NCI-H69 (cell line): Measurements from ENCODE around the gene ZMIZ1.
"Not testable (repeated sequence)": the region's sequence is repeated elsewhere in the genome, so short reads cannot be mapped to it uniquely, and the experiment has no call there.

Source experiments
- DNase-seq: peaks from one replicate; lab custom pipeline; 2025; lab: John Stamatoyannopoulos, UW

The ZMIZ1 gene

GRCh38 chr10:79324032-79324695 lies 255.4 kb downstream of the ZMIZ1 start:
- DNase-seq, result peak; percentile 33

GRCh38 chr10:79326361-79327089 lies 257.8 kb downstream of the ZMIZ1 start:
- no peak for DNase-seq

- DNase-seq, result no peak
Observed at GRCh38 chr10:79327090-79327457, 258.3 kb downstream of the ZMIZ1 start.

GRCh38 chr10:79328147-79328701 lies 259.5 kb downstream of the ZMIZ1 start:
- no peak for DNase-seq

GRCh38 chr10:79328737-79329504 lies 260.2 kb downstream of the ZMIZ1 start:
- DNase-seq, result no peak

GRCh38 chr10:79329529-79329928 lies 260.8 kb downstream of the ZMIZ1 start:
- no peak for DNase-seq

GRCh38 chr10:79331226-79331625 lies 262.5 kb downstream of the ZMIZ1 start:
- no peak for DNase-seq

- no peak for DNase-seq
Observed at GRCh38 chr10:79331709-79332108, 262.9 kb downstream of the ZMIZ1 start.

GRCh38 chr10:79332610-79333315 lies 264.0 kb downstream of the ZMIZ1 start:
- DNase-seq, result not testable (repeated sequence)

- DNase-seq, result no peak
Observed at GRCh38 chr10:79333513-79333912, 264.7 kb downstream of the ZMIZ1 start.

GRCh38 chr10:79334573-79334972 lies 265.8 kb downstream of the ZMIZ1 start:
- peak; percentile 17 for DNase-seq

GRCh38 chr10:79335094-79335469 lies 266.3 kb downstream of the ZMIZ1 start:
- peak; percentile 75 for DNase-seq

- peak; percentile 23 for DNase-seq
Observed at GRCh38 chr10:79335470-79336235, 266.9 kb downstream of the ZMIZ1 start.

GRCh38 chr10:79336276-79336675 lies 267.5 kb downstream of the ZMIZ1 start:
- DNase-seq, result peak; percentile 86

GRCh38 chr10:79336739-79337138 lies 268.0 kb downstream of the ZMIZ1 start:
- peak; percentile 95 for DNase-seq

- not testable (repeated sequence) for DNase-seq
Observed at GRCh38 chr10:79337783-79338469, 269.2 kb downstream of the ZMIZ1 start.

- no peak for DNase-seq
Observed at GRCh38 chr10:79339266-79339665, 270.5 kb downstream of the ZMIZ1 start.

GRCh38 chr10:79340646-79341244 lies 272.0 kb downstream of the ZMIZ1 start:
- no peak for DNase-seq

GRCh38 chr10:79342295-79342761 lies 273.6 kb downstream of the ZMIZ1 start:
- DNase-seq, result no peak
